ENCODE measurements around the gene MRPL2.

DNA sequence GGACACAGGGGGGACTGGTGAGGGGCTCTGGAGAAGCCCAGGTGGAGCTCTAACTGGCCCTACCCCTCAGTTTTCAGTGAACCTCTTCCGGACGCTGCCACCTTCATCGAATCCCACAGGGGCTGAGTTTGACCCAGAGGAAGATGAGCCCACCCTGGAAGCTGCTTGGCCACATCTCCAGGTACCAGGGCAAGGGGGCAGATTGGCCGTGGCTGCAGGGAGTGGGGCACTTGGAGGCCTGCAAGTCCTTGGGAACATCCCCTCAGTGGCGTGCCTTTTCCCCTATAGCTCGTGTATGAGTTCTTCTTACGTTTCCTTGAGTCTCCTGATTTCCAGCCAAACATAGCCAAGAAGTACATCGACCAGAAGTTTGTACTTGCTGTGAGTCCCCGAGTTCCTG lies 52.1 kb downstream of the MRPL2 start:
- TF ChIP-seq, protein P1, sequence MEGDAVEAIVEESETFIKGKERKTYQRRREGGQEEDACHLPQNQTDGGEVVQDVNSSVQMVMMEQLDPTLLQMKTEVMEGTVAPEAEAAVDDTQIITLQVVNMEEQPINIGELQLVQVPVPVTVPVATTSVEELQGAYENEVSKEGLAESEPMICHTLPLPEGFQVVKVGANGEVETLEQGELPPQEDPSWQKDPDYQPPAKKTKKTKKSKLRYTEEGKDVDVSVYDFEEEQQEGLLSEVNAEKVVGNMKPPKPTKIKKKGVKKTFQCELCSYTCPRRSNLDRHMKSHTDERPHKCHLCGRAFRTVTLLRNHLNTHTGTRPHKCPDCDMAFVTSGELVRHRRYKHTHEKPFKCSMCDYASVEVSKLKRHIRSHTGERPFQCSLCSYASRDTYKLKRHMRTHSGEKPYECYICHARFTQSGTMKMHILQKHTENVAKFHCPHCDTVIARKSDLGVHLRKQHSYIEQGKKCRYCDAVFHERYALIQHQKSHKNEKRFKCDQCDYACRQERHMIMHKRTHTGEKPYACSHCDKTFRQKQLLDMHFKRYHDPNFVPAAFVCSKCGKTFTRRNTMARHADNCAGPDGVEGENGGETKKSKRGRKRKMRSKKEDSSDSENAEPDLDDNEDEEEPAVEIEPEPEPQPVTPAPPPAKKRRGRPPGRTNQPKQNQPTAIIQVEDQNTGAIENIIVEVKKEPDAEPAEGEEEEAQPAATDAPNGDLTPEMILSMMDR (conservative IDR thresholded peaks at IDR 0.05), result no peak
- TF ChIP-seq ZFX (IDR thresholded peaks at IDR 0.05), result no peak
